T47D (cell line): ENCODE results near the gene PCDHGB5.
"Not testable (repeated sequence)": the region's sequence is repeated elsewhere in the genome, so short reads cannot be mapped to it uniquely, and the experiment has no call there.

Experiments used
- DNase-seq, 2 experiments: peaks; one replicate each; pipeline versions ENCODE4 v3.0.0 to v3.0.0-alpha.2; 2011 to 2012; ENCODE audit warnings: low read depth in 1 of 2, low spot score in 1 of 2
- JUND ChIP-seq: IDR thresholded peaks from 2 replicates; pipeline ENCODE4 v1.6.1; 2012; ENCODE audit warnings: low read depth
- in situ Hi-C: cut with HindIII; loops from 2 replicates; pipeline ENCODE4 v1.10.0; 2016; ENCODE audit warnings: low sequenced_read_pairs, low pct_unique_long_range_greater_than_20kb

PCDHGB5 gene

DNA sequence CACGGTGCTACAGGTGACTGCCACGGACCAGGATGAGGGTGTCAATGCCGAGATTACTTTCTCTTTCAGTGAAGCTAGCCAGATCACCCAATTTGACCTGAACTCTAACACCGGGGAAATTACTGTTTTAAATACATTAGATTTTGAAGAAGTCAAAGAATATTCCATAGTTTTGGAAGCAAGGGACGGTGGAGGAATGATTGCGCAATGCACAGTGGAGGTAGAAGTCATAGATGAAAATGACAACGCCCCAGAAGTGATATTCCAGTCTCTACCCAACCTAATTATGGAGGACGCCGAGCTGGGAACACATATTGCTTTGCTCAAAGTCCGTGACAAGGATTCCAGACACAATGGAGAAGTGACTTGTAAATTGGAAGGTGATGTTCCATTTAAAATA is 9.1 kb upstream of the PCDHGB5 start:
- DNase-seq, result no peak
- in situ Hi-C loops, result no loop called here
- no peak for TF ChIP-seq JUND

DNA sequence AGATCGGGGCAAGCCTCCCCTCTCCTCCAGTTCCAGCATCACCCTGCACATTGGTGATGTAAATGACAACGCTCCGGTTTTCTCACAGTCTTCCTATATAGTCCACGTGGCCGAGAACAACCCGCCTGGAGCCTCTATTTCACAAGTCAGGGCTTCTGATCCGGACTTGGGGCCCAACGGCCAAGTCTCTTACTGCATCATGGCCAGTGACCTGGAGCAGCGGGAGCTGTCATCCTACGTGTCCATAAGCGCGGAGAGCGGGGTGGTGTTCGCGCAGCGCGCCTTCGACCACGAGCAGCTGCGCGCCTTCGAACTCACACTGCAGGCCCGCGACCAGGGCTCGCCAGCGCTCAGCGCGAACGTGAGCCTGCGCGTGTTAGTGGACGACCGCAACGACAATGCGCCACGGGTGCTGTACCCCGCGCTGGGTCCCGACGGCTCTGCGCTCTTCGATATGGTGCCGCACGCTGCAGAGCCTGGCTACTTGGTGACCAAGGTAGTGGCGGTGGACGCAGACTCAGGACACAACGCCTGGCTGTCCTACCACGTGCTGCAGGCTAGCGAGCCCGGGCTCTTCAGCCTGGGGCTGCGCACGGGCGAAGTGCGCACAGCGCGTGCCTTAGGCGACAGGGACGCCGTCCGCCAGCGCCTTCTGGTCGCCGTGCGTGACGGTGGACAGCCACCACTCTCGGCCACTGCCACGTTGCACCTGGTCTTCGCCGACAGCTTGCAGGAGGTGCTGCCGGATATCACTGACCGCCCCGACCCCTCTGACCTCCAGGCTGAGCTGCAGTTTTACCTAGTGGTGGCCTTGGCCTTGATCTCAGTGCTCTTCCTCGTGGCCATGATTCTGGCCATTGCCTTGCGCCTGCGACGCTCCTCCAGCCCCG is 8.3 kb upstream of the PCDHGB5 start:
- in situ Hi-C loops, result no loop called here
- no peak for TF ChIP-seq JUND
- DNase-seq, result no peak

DNA sequence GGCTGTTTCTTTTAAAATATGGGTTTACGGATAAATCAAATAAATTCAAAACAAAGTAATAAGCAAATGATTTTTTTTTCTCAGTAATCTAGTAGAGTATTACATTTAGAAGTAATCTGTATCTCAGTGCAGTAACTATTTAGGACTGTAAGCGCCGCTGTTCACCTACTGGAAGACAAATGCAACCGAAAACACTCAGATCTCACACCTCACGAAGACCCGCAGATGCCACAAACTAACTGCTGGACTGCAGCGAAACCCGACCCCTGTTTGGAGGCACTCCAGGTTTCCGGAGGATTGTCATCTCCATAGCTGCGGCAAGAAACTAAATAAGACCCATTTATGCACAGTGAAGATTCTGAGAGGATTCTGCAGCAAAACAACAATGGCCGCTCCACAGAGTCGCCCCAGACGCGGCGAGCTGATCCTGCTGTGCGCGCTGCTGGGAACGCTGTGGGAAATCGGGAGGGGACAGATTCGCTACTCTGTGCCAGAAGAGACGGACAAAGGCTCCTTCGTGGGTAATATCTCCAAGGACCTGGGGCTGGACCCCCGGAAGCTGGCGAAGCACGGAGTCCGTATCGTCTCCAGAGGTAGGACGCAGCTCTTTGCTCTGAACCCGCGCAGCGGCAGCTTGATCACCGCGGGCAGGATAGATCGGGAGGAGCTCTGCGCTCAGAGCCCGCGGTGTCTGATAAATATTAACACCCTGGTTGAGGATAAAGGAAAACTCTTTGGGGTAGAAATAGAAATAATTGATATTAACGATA is 5.1 kb upstream of the PCDHGB5 start, which contains the start of gene PCDHGA8:
TSS of gene PCDHGA8 (plus strand) at position 205 of the 770 bp plus-strand sequence. CDS start at position 386, 181 bp downstream.
- in situ Hi-C loops, result no loop called here
- no peak for DNase-seq
- TF ChIP-seq JUND, result no peak

DNA sequence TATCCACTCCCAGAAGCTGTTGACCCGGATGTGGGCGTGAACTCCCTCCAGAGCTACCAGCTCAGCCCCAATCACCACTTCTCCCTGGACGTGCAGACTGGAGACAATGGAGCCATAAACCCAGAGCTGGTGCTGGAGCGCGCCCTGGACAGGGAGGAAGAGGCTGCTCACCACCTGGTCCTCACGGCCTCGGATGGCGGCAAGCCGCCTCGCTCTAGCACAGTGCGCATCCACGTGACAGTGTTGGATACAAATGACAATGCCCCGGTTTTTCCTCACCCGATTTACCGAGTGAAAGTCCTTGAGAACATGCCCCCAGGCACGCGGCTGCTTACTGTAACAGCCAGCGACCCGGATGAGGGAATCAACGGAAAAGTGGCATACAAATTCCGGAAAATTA is 4.5 kb upstream of the PCDHGB5 start:
- no peak for TF ChIP-seq JUND
- in situ Hi-C loops, result no loop called here

DNA sequence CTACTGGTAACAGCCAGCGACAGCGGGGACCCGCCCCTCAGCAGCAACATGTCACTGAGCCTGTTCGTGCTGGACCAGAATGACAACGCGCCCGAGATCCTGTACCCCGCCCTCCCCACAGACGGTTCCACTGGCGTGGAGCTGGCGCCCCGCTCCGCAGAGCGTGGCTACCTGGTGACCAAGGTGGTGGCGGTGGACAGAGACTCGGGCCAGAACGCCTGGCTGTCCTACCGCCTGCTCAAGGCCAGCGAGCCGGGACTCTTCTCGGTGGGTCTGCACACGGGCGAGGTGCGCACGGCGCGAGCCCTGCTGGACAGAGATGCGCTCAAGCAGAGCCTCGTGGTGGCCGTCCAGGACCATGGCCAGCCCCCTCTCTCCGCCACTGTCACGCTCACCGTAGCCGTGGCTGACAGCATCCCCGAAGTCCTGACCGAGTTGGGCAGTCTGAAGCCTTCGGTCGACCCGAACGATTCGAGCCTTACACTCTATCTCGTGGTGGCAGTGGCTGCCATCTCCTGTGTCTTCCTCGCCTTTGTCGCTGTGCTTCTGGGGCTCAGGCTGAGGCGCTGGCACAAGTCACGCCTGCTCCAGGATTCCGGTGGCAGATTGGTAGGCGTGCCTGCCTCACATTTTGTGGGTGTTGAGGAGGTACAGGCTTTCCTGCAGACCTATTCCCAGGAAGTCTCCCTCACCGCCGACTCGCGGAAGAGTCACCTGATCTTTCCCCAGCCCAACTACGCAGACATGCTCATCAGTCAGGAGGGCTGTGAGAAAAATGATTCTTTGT is 3.2 kb upstream of the PCDHGB5 start:
- in situ Hi-C loops, DNase-seq: not testable (repeated sequence)

More for the DNA sequence above, 4.5 kb upstream of the PCDHGB5 start:
- DNase-seq, result no peak

DNA sequence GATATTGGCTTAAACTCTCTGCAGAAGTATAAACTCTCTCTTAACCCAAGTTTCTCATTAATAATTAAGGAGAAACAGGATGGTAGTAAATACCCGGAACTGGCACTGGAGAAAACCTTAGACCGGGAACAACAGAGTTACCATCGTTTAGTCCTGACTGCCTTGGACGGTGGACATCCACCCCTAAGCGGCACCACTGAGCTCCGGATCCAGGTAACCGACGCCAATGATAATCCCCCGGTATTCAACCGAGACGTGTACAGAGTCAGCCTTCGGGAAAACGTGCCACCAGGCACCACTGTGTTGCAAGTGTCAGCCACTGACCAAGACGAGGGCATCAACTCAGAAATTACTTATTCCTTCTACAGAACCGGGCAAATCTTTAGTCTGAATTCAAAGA is 861 bp downstream of the PCDHGB5 start:
- DNase-seq, result no peak
- in situ Hi-C loops, result no loop called here
- TF ChIP-seq JUND, result no peak

DNA sequence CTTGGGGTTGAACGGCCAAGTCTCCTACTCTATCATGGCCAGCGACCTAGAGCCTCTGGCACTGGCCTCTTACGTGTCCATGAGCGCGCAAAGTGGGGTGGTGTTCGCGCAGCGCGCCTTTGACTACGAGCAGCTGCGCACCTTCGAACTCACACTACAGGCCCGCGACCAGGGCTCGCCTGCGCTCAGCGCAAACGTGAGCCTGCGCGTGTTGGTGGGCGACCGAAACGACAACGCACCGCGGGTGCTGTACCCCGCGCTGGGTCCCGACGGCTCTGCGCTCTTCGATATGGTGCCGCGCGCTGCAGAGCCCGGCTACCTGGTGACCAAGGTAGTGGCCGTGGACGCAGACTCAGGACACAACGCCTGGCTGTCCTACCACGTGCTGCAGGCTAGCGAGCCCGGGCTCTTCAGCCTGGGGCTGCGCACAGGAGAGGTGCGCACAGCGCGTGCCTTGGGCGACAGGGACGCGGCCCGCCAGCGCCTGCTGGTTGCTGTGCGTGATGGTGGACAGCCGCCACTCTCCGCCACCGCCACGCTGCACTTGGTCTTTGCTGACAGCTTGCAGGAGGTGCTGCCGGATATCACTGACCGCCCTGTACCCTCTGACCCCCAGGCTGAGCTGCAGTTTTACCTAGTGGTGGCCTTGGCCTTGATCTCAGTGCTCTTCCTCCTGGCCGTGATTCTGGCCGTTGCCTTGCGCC is 2.0 kb downstream of the PCDHGB5 start:
- DNase-seq, result no peak
- in situ Hi-C loops, result no loop called here
- TF ChIP-seq JUND, result no peak

DNA sequence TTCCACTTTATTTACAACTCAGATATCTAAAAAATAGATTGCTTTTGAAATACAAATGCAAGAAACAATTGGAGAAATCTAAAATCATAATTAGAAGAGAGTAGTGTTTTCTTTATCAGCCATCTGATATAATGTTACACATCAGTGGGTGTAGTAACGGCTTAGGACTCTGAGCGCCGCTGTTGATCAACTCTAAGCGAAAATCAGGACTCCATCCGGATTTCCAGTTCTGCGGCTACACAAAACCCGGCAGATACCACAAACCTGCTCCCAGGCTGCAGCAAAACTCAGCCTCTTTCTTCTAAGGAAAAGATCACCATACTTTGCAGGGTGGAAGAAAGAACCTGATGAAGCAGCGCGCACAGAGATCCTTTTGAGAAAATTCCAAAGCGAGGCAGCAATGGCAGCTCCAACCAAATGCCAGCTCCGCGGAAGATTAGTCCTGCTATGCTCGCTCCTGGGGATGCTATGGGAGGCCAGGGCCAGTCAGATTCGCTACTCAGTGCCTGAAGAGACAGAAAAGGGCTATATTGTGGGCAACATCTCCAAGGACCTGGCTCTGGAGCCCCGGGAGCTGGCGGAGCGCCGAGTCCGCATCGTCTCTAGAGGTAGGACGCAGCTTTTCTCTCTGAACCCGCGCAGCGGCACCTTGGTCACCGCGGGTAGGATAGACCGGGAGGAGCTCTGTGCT is 5.0 kb downstream of the PCDHGB5 start, which contains the start of gene PCDHGA9:
TSS of gene PCDHGA9 (plus strand) at position 226 of the 691 bp plus-strand sequence. CDS start at position 401, 175 bp downstream.
- no peak for TF ChIP-seq JUND
- no peak for DNase-seq
- in situ Hi-C loops, result no loop called here

DNA sequence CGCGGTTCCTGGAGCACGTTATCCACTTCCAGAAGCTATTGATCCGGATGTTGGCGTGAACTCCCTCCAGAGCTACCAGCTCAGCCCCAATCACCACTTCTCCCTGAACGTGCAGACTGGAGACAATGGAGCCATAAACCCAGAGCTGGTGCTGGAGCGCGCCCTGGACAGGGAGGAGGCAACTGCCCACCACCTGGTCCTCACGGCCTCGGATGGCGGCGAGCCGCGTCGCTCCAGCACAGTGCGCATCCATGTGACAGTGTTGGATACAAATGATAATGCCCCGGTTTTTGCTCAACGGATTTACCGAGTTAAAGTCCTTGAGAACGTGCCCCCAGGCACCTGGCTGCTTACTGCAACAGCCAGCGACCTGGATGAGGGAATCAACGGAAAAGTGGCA is 5.6 kb downstream of the PCDHGB5 start:
- no peak for TF ChIP-seq JUND
- no peak for DNase-seq
- in situ Hi-C loops, result no loop called here

DNA sequence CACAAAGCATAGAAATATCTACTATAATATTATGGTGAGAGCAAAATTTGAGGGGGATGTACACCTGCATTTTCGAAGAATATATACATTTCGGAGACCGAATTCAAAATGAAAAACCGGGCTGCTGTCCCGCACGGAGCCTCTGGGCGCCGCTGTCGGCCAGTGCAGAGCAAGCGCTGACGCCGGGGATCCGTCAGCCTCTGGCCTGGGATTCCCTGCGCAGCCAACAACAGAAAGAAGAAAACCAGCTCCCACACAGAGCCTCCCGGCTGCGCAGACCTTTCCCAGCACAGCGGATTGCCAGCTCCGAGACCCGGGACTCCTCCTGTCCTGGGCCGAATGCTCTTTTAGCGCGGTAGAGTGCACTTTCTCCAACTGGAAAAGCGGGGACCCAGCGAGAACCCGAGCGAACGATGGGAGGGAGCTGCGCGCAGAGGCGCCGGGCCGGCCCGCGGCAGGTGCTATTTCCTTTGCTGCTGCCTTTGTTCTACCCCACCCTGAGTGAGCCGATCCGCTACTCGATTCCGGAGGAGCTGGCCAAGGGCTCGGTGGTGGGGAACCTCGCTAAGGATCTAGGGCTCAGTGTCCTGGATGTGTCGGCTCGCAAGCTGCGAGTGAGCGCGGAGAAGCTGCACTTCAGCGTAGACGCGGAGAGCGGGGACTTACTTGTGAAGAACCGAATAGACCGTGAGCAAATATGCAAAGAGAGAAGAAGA is 10.2 kb downstream of the PCDHGB5 start, which contains the start of gene PCDHGB6:
TSS of gene PCDHGB6 (plus strand) at position 232 of the 716 bp plus-strand sequence. CDS start at position 414, 182 bp downstream.
- in situ Hi-C loops, DNase-seq: not testable (repeated sequence)

DNA sequence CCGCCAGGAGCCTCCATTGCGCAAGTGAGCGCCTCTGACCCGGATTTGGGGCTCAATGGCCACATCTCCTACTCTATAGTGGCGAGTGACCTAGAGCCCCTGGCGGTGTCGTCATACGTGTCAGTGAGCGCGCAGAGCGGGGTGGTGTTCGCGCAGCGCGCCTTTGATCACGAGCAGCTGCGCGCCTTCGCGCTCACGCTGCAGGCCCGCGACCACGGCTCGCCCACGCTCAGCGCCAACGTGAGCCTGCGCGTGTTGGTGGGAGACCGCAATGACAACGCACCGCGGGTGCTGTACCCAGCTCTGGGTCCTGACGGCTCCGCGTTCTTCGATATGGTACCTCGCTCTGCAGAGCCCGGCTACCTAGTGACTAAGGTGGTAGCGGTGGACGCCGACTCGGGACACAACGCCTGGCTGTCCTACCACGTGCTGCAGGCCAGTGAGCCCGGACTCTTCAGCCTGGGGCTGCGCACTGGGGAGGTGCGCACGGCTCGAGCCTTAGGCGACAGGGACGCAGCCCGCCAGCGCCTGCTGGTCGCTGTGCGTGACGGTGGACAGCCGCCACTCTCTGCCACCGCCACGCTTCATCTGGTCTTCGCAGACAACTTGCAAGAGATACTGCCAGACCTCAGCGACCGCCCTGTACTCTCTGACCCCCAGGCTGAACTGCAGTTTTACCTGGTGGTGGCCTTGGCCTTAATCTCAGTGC is 12.0 kb downstream of the PCDHGB5 start:
- in situ Hi-C loops, result no loop called here
- DNase-seq, result no peak
- TF ChIP-seq JUND, result no peak
